HG03558 (cell line): ENCODE data around the gene PNLIP.

Experiments used
- ATAC-seq: cut with Tn5 transposase; IDR thresholded peaks from one replicate; pipeline ENCODE4 v1.9.1; 2021; ENCODE audit warnings: moderate number of reproducible peaks; ENCODE audit not compliant: unreplicated experiment; ENCODE audit errors: extremely low read depth

Gene PNLIP

GRCh38 chr10:116566932-116567331 is 21.2 kb downstream of the PNLIP start:
- no peak for ATAC-seq

- no peak for ATAC-seq
Observed at GRCh38 chr10:116567335-116567734, 21.6 kb downstream of the PNLIP start.

GRCh38 chr10:116574797-116575196 is 29.1 kb downstream of the PNLIP start:
- no peak for ATAC-seq

GRCh38 chr10:116587878-116588591 is 42.3 kb downstream of the PNLIP start:
- no peak for ATAC-seq

GRCh38 chr10:116588995-116589394 is 43.3 kb downstream of the PNLIP start:
- ATAC-seq: no peak

- ATAC-seq: no peak
Observed at GRCh38 chr10:116589926-116590325, 44.2 kb downstream of the PNLIP start.

GRCh38 chr10:116590590-116591444 is 45.1 kb downstream of the PNLIP start, which contains the start of gene PNLIPRP1:
TSS of gene PNLIPRP1 (plus strand) at chr10:116590959. CDS start at chr10:116591130, 171 bp downstream.
- no peak for ATAC-seq

- no peak for ATAC-seq
Observed at GRCh38 chr10:116593139-116593740, 47.5 kb downstream of the PNLIP start.

GRCh38 chr10:116594525-116595035 is 48.8 kb downstream of the PNLIP start:
- no peak for ATAC-seq

GRCh38 chr10:116596062-116596461 is 50.3 kb downstream of the PNLIP start:
- no peak for ATAC-seq

GRCh38 chr10:116597543-116597942 is 51.8 kb downstream of the PNLIP start:
- no peak for ATAC-seq

GRCh38 chr10:116598329-116598728 is 52.6 kb downstream of the PNLIP start:
- no peak for ATAC-seq

- ATAC-seq: no peak
Observed at GRCh38 chr10:116599991-116600390, 54.3 kb downstream of the PNLIP start.

- no peak for ATAC-seq
Observed at GRCh38 chr10:116602648-116603400, 57.1 kb downstream of the PNLIP start.

- ATAC-seq: no peak
Observed at GRCh38 chr10:116606061-116606483, 60.3 kb downstream of the PNLIP start.

- no peak for ATAC-seq
Observed at GRCh38 chr10:116607336-116607735, 61.6 kb downstream of the PNLIP start.

GRCh38 chr10:116608686-116609594 is 63.2 kb downstream of the PNLIP start:
- ATAC-seq: no peak

GRCh38 chr10:116610443-116611152 is 64.9 kb downstream of the PNLIP start:
- no peak for ATAC-seq
